H1 (cell line): Measurements from ENCODE around the gene ZDHHC5. TPM values are rescaled to one million over a fixed set of nuclear protein-coding genes. Genes with fewer than 3 reads are reported as not detected.

Experiments used
- CTCF ChIA-PET: fragments of 300-600 bp; sonication (Branson Sonifier 250); formaldehyde crosslinking; loops from one replicate; lab custom pipeline; 2021; ENCODE audit not compliant: partially characterized antibody; lab: Charles Lee
- POLR2A ChIA-PET: fragments of 300-600 bp; sonication (Branson Sonifier 250); formaldehyde crosslinking; loops from one replicate; lab custom pipeline; 2021; ENCODE audit warnings: inconsistent platforms; ENCODE audit not compliant: partially characterized antibody; lab: Charles Lee
- DNase-seq, 2 experiments: peaks; one replicate each; pipeline versions ENCODE4 v3.0.0 to v3.0.0-alpha.2; 2010 to 2022; ENCODE audit warnings: low spot score in 2 of 2, low read depth in 1 of 2, mixed read lengths in 1 of 2
- FAIRE-seq: peaks from 2 replicates; lab custom pipeline; 2011; peaks lifted over from hg19 to GRCh38; lab: Jason Lieb, UNC
- H2AFZ ChIP-seq: 2 replicates; pipeline ENCODE4 v1.8.1; 2012; ENCODE audit warnings: low read length, inconsistent platforms
- H2AK5ac ChIP-seq: 2 replicates; pipeline ENCODE4 v1.6.1; 2013; ENCODE audit warnings: low read depth, low read length
- H2BK120ac ChIP-seq: replicated peaks from 2 replicates; pipeline ENCODE3; 2013; ENCODE audit warnings: low read depth, low read length, inconsistent platforms
- H2BK12ac ChIP-seq: 2 replicates; pipeline ENCODE4 v1.6.1; 2013; ENCODE audit warnings: low read depth, low read length
- H2BK15ac ChIP-seq: 2 replicates; pipeline ENCODE4 v1.6.1; 2013; ENCODE audit warnings: low read length
- H2BK20ac ChIP-seq: 2 replicates; pipeline ENCODE4 v1.6.1; 2013; ENCODE audit warnings: low read length
- H2BK5ac ChIP-seq: 2 replicates; pipeline ENCODE4 v1.6.1; 2013; ENCODE audit warnings: low read depth, low read length
- H3K14ac ChIP-seq: 2 replicates; pipeline ENCODE4 v1.6.1; 2013; ENCODE audit warnings: inconsistent platforms; ENCODE audit not compliant: insufficient read length
- H3K18ac ChIP-seq: 2 replicates; pipeline ENCODE4 v1.6.1; 2013; ENCODE audit warnings: low read length; ENCODE audit errors: extremely low read depth
- H3K23ac ChIP-seq: 2 replicates; pipeline ENCODE4 v1.6.1; 2013; ENCODE audit warnings: inconsistent platforms; ENCODE audit not compliant: insufficient read length
- H3K23me2 ChIP-seq: 2 replicates; pipeline ENCODE4 v1.6.1; 2013; ENCODE audit warnings: low read depth, low read length
- H3K27ac ChIP-seq: 2 replicates; pipeline ENCODE4 v1.6.1; 2011; ENCODE audit warnings: low read depth, low read length, inconsistent platforms
- H3K27me3 ChIP-seq, 4 experiments: replicated peaks in 1 of 4; 1 replicate in 1 of 4; 2 replicates in 3 of 4; pipeline versions ENCODE4 v1.6.1 to v1.8.1; 2011 to 2013; ENCODE audit warnings: low read length in 3 of 4, mild to moderate bottlenecking in 3 of 4, inconsistent platforms in 2 of 4, mixed read lengths in 2 of 4, moderate library complexity in 1 of 4; ENCODE audit not compliant: control insufficient read depth in 3 of 4, insufficient read depth in 3 of 4; ENCODE audit errors: extremely low read depth in 1 of 4
- H3K36me3 ChIP-seq, 4 experiments: 2 replicates each; pipeline versions ENCODE4 v1.6.1 to v1.8.1; 2011 to 2013; ENCODE audit warnings: mild to moderate bottlenecking in 4 of 4, low read length in 3 of 4, moderate library complexity in 2 of 4, control low read depth in 1 of 4, inconsistent platforms in 1 of 4; ENCODE audit not compliant: insufficient read depth in 4 of 4, control insufficient read depth in 2 of 4
- H3K4ac ChIP-seq: replicated peaks from 2 replicates; pipeline ENCODE3; 2013; ENCODE audit warnings: low read length, low read depth, mixed read lengths, inconsistent platforms; ENCODE audit not compliant: insufficient read length
- H3K4me1 ChIP-seq, 4 experiments: replicated peaks in 1 of 4; 1 replicate in 1 of 4; 2 replicates in 3 of 4; pipeline versions ENCODE4 v1.6.1 to v1.8.1; 2011 to 2013; ENCODE audit warnings: low read length in 3 of 4, inconsistent platforms in 2 of 4, mixed read lengths in 1 of 4; ENCODE audit not compliant: insufficient read depth in 4 of 4, control insufficient read depth in 3 of 4
- H3K4me2 ChIP-seq, 2 experiments: 2 replicates each; pipeline versions ENCODE4 v1.6.1 to v1.8.1; 2011 to 2013; ENCODE audit warnings: low read depth in 2 of 2, low read length in 2 of 2, control low read depth in 1 of 2, inconsistent platforms in 1 of 2, mild to moderate bottlenecking in 1 of 2; ENCODE audit not compliant: insufficient read depth in 1 of 2
- H3K4me3 ChIP-seq, 4 experiments: fragments of 200-600, 300-600 bp in 1 of 4; sonication (generic), shearing (Covaris generic), sonication (Bioruptor Twin) in 1 of 4; 2 replicates each; pipeline versions ENCODE4 v1.5.1 to v1.8.1; 2011 to 2016; ENCODE audit warnings: low read length in 4 of 4, low read depth in 3 of 4, control low read depth in 2 of 4, inconsistent platforms in 2 of 4, mild to moderate bottlenecking in 2 of 4, mixed read lengths in 1 of 4, moderate library complexity in 1 of 4; ENCODE audit not compliant: insufficient read depth in 2 of 4; ENCODE audit errors: extremely low read depth in 1 of 4
- H3K56ac ChIP-seq: replicated peaks from 2 replicates; pipeline ENCODE3; 2013; ENCODE audit warnings: low read depth, mild to moderate bottlenecking, mixed read lengths, low read length, inconsistent platforms; ENCODE audit not compliant: insufficient read length
- H3K79me1 ChIP-seq: 2 replicates; pipeline ENCODE4 v1.6.1; 2013; ENCODE audit warnings: low read depth, low read length, control low read depth
- H3K79me2 ChIP-seq, 2 experiments: 2 replicates each; pipeline versions ENCODE4 v1.6.1 to v1.8.1; 2012 to 2013; ENCODE audit warnings: low read length in 2 of 2, mild to moderate bottlenecking in 2 of 2, inconsistent platforms in 1 of 2; ENCODE audit not compliant: insufficient read depth in 2 of 2, control insufficient read depth in 1 of 2
- H3K9ac ChIP-seq, 4 experiments: replicated peaks in 1 of 4; 1 replicate in 1 of 4; 2 replicates in 3 of 4; pipeline versions ENCODE4 v1.6.1 to v1.8.1; 2011 to 2013; ENCODE audit warnings: low read depth in 3 of 4, low read length in 3 of 4, control low read depth in 2 of 4, mild to moderate bottlenecking in 2 of 4, moderate library complexity in 2 of 4, inconsistent platforms in 1 of 4; ENCODE audit errors: extremely low read depth in 1 of 4
- H3K9me3 ChIP-seq, 2 experiments: 2 replicates each; pipeline versions ENCODE4 v1.6.1 to v1.8.1; 2012 to 2013; ENCODE audit warnings: mild to moderate bottlenecking in 2 of 2, moderate library complexity in 2 of 2, control low read depth in 1 of 2, inconsistent platforms in 1 of 2, low read depth in 1 of 2, low read length in 1 of 2, mixed read lengths in 1 of 2; ENCODE audit not compliant: insufficient read depth in 2 of 2
- H4K20me1 ChIP-seq, 2 experiments: replicated peaks in 1 of 2; 2 replicates each; pipeline versions ENCODE3 to v1.8.1; 2011 to 2013; ENCODE audit warnings: inconsistent platforms in 2 of 2, low read length in 2 of 2, mild to moderate bottlenecking in 1 of 2; ENCODE audit not compliant: insufficient read depth in 2 of 2, control insufficient read depth in 1 of 2
- H4K5ac ChIP-seq: 2 replicates; pipeline ENCODE4 v1.6.1; 2013; ENCODE audit warnings: low read length, low read depth, mixed read lengths, inconsistent platforms; ENCODE audit not compliant: insufficient read length
- H4K8ac ChIP-seq: 2 replicates; pipeline ENCODE4 v1.8.0; 2013; ENCODE audit warnings: mild to moderate bottlenecking, moderate library complexity, low read length, inconsistent platforms; ENCODE audit not compliant: insufficient read depth; ENCODE audit errors: extremely low read depth
- H4K91ac ChIP-seq: replicated peaks from 2 replicates; pipeline ENCODE3; 2013; ENCODE audit warnings: low read length, mixed read lengths, inconsistent platforms; ENCODE audit not compliant: insufficient read length
- CREB1 ChIP-seq: IDR thresholded peaks from 2 replicates; pipeline ENCODE4 v1.6.1; 2012; ENCODE audit warnings: inconsistent platforms
- CTCF ChIP-seq, 3 experiments: IDR thresholded peaks; 1 replicate in 2 of 3; 2 replicates in 1 of 3; pipeline versions ENCODE4 v1.5.1 to v1.6.1; 2011; ENCODE audit warnings: low read length in 3 of 3, mild to moderate bottlenecking in 3 of 3, inconsistent platforms in 2 of 3, low read depth in 1 of 3, moderate library complexity in 1 of 3; ENCODE audit not compliant: insufficient read depth in 1 of 3; ENCODE audit errors: control extremely low read depth in 1 of 3
- NANOG ChIP-seq: IDR thresholded peaks from 2 replicates; pipeline ENCODE4 v1.6.1; 2011; ENCODE audit warnings: low read length, low read depth, mild to moderate bottlenecking, inconsistent platforms; ENCODE audit not compliant: insufficient read depth, poor library complexity, severe bottlenecking
- SIN3A ChIP-seq, 2 experiments: IDR thresholded peaks in 1 of 2; conservative IDR thresholded peaks in 1 of 2; 2 replicates each; pipeline ENCODE4 v1.6.1; 2011 to 2012; ENCODE audit warnings: low read length in 2 of 2, improper control_type of control experiment in 1 of 2, low read depth in 1 of 2, mild to moderate bottlenecking in 1 of 2
- SUZ12 ChIP-seq: fragments of 200-600 bp; sonication (generic); IDR thresholded peaks from 2 replicates; pipeline ENCODE4 v1.6.1; 2012; ENCODE audit warnings: mild to moderate bottlenecking, inconsistent platforms, low read length, moderate library complexity, mixed read lengths
- TAF1 ChIP-seq: IDR thresholded peaks from 2 replicates; pipeline ENCODE4 v1.6.1; 2011; ENCODE audit warnings: mild to moderate bottlenecking, low read depth, low read length
- TAF7 ChIP-seq: optimal IDR thresholded peaks from 2 replicates; pipeline ENCODE3; 2011; ENCODE audit warnings: low read depth, mild to moderate bottlenecking, inconsistent platforms, low read length, moderate library complexity, borderline replicate concordance
- WGBS, 2 experiments: shearing (Covaris generic) in 1 of 2; methylation state at CpG; one replicate each; pipeline versions ENCODE4 v1.1.6 to v1.1.7; 2013 to 2015; ENCODE audit warnings: low lambda C conversion rate in 2 of 2, mixed read lengths in 2 of 2, inconsistent platforms in 1 of 2, low coverage in 1 of 2, missing lambda C conversion rate in 1 of 2; ENCODE audit not compliant: insufficient replicate concordance in 2 of 2, insufficient coverage in 1 of 2, insufficient read length in 1 of 2; ENCODE audit errors: extremely low coverage in 1 of 2, missing lambda C conversion rate in 1 of 2; 5-methylcytosine and 5-hydroxymethylcytosine counted together
- polyA plus RNA-seq, 7 experiments: library from polyadenylated mRNA; depleted of rRNA in 3 of 7; stranded (reverse) in 5 of 7; unstranded in 2 of 7; fragments of >200 nt in 5 of 7; fragments of 200-250 nt in 2 of 7; gene quantifications; 1 replicate in 5 of 7; 2 replicates in 1 of 7; 4 replicates in 1 of 7; pipeline versions ENCODE4 v1.2.1 to v1.2.3, GENCODE V29; 2011 to 2013; ENCODE audit warnings: missing spikeins in 2 of 7, mixed read lengths in 2 of 7
- total RNA-seq: library from RNA; stranded (reverse); fragmentation: NEBNext Ultra II Directional; extraction: Animal tissue kit (Norgen Biotek cat#: 25700); gene quantifications from 2 replicates; pipeline ENCODE4 v1.2.1, GENCODE V29; 2021

Gene ZDHHC5
- total and polyA plus RNA-seq, 2 of the 8 experiments (the other 6 are each of a cell fraction or from before 2014, with no cell fraction given) = 40.0 to 56.3 TPM

GRCh38 chr11:57644748-57645688 lies 22.9 kb upstream of the ZDHHC5 start:
- peaks cover 29 to 46% of the 10 kb centered on the region in 2 experiments for H4K20me1 ChIP-seq
- TF ChIP-seq CREB1 = 0 out of 2 replicates have a peak, but pooled peaks have one; percentile 18
- TF ChIP-seq TAF7 = peak; percentile 29
- peak; percentile 79 to 89 (median 85) for TF ChIP-seq CTCF (IDR thresholded peaks at IDR 0.05; ENCODE audit: control extremely low read depth in 1 of 3, insufficient read depth in 1 of 3, low read depth in 1 of 3, low read length in 3 of 3)
- 0 out of 4 replicates have a peak, but pooled peaks have one; percentile 50 to 51 for TF ChIP-seq SIN3A (conservative IDR thresholded peaks at IDR 0.05 in 1 of 2, IDR thresholded peaks at IDR 0.05 in 1 of 2; ENCODE audit: low read depth in 1 of 2, low read length in 2 of 2)
- peak; percentile 11 for TF ChIP-seq NANOG
- TF ChIP-seq SUZ12 = no peak
- no peak for TF ChIP-seq TAF1

More at GRCh38 chr11:57644748-57645688, 22.9 kb upstream of the ZDHHC5 start:
- Histone ChIP-seq H4K91ac (no peak overlapping the region), H3K23ac (no peak overlapping the region), H3K9ac (no peak overlapping the region), H2BK12ac (no peak overlapping the region), H2BK120ac (no peak overlapping the region), H3K27me3 (no peaks in the 10 kb centered on the region), H4K5ac (no peak overlapping the region), H2BK20ac (no peak overlapping the region), H2BK15ac (no peak overlapping the region), H3K4me3 (no peak overlapping the region; a peak in 1 of 8 replicates), H3K56ac (no peak overlapping the region), H3K4ac (no peak overlapping the region), H3K23me2 (peaks cover 32% of the 10 kb centered on the region), H3K36me3 (peaks cover 9 to 25% (median 13%) of the 10 kb centered on the region in 4 experiments; a peak in 6 of 8 replicates), H4K8ac (no peak overlapping the region), H2AFZ (no peak overlapping the region), H2BK5ac (no peak overlapping the region), H3K79me2 (peaks cover 0 to 24% of the 10 kb centered on the region in 2 experiments; a peak in 2 of 4 replicates), H3K14ac (no peak overlapping the region), H3K79me1 (peaks cover 7% of the 10 kb centered on the region; the same call in 1 of the 2 replicates), H3K4me2 (peak overlapping the region; percentile 1 to 92; a peak in 3 of 4 replicates), H2AK5ac (no peak overlapping the region), H3K18ac (no peak overlapping the region), H3K9me3 (no peaks in the 10 kb centered on the region), H3K27ac (no peak overlapping the region), H3K4me1 (peaks cover 34 to 65% (median 44%) of the 10 kb centered on the region in 4 experiments)
- 27% methylated on average over 17 of the region's 17 CpGs; no CpG with 5 or more reads in 1 of the 2 experiments for WGBS, 2 experiments
- FAIRE-seq (peak; percentile 83), DNase-seq (peak in 1 of 2 experiments; percentile 93)
- ChIA-PET CTCF (interaction anchor here (0.6 to 14.3 kb wide), 45 partner anchors 8 to 307 kb away, joined by 3 to 357 read pairs (median 5); partner anchors contain the start of genes P2RX3, SERPING1, SMTNL1 and TIMM10), POLR2A (interaction anchor here (0.6 to 29.6 kb wide), 33 partner anchors 4 to 297 kb away, joined by 3 to 1546 read pairs (median 6); partner anchors contain the start of genes CLP1, SERPING1, SLC43A1 and SMTNL1)
